MM.1S (cell line): Measurements from ENCODE around the gene FAM162A.

Experiments
- DNase-seq: peaks from one replicate; pipeline ENCODE4 v3.0.0-alpha.2; 2015
- H2AFZ ChIP-seq: fragments of 300-600 bp; sonication (generic); 2 replicates; pipeline ENCODE4 v1.6.0; 2016; ENCODE audit warnings: antibody characterized with exemption, low read length
- H3F3A ChIP-seq: fragments of 300-600 bp; sonication (generic); 2 replicates; pipeline ENCODE4 v1.6.1; 2016; ENCODE audit warnings: mild to moderate bottlenecking, antibody characterized with exemption, low read length, moderate library complexity, mixed read lengths; ENCODE audit not compliant: insufficient read depth
- H3K27ac ChIP-seq: fragments of 300-600 bp; sonication (generic); 2 replicates; pipeline ENCODE4 v1.5.1; 2016; ENCODE audit warnings: mild to moderate bottlenecking, low read length
- H3K27me3 ChIP-seq: fragments of 300-600 bp; sonication (generic); replicated peaks from 2 replicates; pipeline ENCODE4 v1.6.0; 2016; ENCODE audit warnings: low read length; ENCODE audit not compliant: insufficient read depth
- H3K36me3 ChIP-seq: fragments of 300-600 bp; sonication (generic); replicated peaks from 2 replicates; pipeline ENCODE4 v1.6.1; 2016; ENCODE audit warnings: mild to moderate bottlenecking, low read length, mixed read lengths; ENCODE audit not compliant: insufficient read depth
- H3K4me1 ChIP-seq: fragments of 300-600 bp; sonication (generic); 2 replicates; pipeline ENCODE4 v1.6.1; 2016; ENCODE audit warnings: low read length, mixed read lengths
- H3K4me2 ChIP-seq: fragments of 300-600 bp; sonication (generic); 2 replicates; pipeline ENCODE4 v1.6.0; 2016; ENCODE audit warnings: low read depth, low read length
- H3K4me3 ChIP-seq: fragments of 300-600 bp; sonication (generic); 2 replicates; pipeline ENCODE4 v1.5.1; 2016; ENCODE audit warnings: low read length, mixed read lengths
- H3K79me2 ChIP-seq: fragments of 300-600 bp; sonication (generic); 2 replicates; pipeline ENCODE4 v1.6.1; 2016; ENCODE audit warnings: mixed run types, low read length, mixed read lengths
- H3K9ac ChIP-seq: fragments of 300-600 bp; sonication (generic); 2 replicates; pipeline ENCODE4 v1.6.1; 2016; ENCODE audit warnings: low read length, mixed read lengths
- H3K9me2 ChIP-seq: fragments of 300-600 bp; sonication (generic); replicated peaks from 2 replicates; pipeline ENCODE4 v1.6.1; 2016; ENCODE audit warnings: mild to moderate bottlenecking, low read length, mixed read lengths; ENCODE audit not compliant: insufficient read depth
- H3K9me3 ChIP-seq: fragments of 300-600 bp; sonication (generic); replicated peaks from 2 replicates; pipeline ENCODE4 v1.6.1; 2016; ENCODE audit warnings: mild to moderate bottlenecking, low read length, mixed read lengths; ENCODE audit not compliant: insufficient read depth
- H4K20me1 ChIP-seq: fragments of 300-600 bp; sonication (generic); 2 replicates; pipeline ENCODE4 v1.6.1; 2016; ENCODE audit warnings: mild to moderate bottlenecking, low read length, moderate library complexity, mixed read lengths; ENCODE audit not compliant: insufficient read depth
- CTCF ChIP-seq: fragments of 300-600 bp; sonication (generic); IDR thresholded peaks from 2 replicates; pipeline ENCODE4 v1.5.1; 2016; ENCODE audit warnings: antibody characterized with exemption, low read length, mixed read lengths
- EZH2 ChIP-seq: fragments of 300-600 bp; sonication (generic); optimal IDR thresholded peaks from 2 replicates; pipeline ENCODE3; 2017; ENCODE audit warnings: low read depth, mild to moderate bottlenecking, antibody characterized with exemption, low read length, mixed read lengths
- EZH2phosphoT487 ChIP-seq: fragments of 300-600 bp; sonication (generic); IDR thresholded peaks from 2 replicates; pipeline ENCODE4 v1.6.1; 2018; ENCODE audit warnings: antibody characterized with exemption, low read length

FAM162A gene

DNA sequence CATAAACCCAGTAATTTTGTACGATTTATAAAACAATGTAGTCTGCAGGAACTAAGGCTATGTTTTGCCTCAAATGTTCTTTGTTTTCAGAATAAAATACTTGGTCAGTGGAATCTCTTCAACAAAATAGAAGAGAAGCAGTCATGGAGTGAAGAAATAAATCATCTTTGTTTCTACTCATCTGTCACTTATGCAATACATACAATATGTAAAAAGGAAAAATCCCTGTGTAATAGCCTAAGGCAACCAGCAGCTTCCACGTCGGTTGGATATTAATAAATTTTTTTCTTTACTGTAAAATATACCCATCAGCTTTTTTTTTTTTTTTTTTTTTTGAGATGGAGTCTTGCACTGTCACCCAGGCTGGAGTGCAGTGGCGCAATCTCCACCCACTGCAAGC is 37.1 kb downstream of the FAM162A start:
- DNase-seq, result no peak
- Histone ChIP-seq H3K27ac (no peak overlapping the region), H3F3A (peaks cover 9% of the 10 kb centered on the region; the same call in 1 of the 2 replicates), H3K9me3 (no peaks in the 10 kb centered on the region), H4K20me1 (no peaks in the 10 kb centered on the region), H3K9ac (no peak overlapping the region), H3K4me3 (no peak overlapping the region), H3K9me2 (no peaks in the 10 kb centered on the region), H3K4me2 (no peak overlapping the region), H2AFZ (no peak overlapping the region), H3K27me3 (no peaks in the 10 kb centered on the region), H3K4me1 (no peaks in the 10 kb centered on the region), H3K36me3 (peaks cover 1% of the 10 kb centered on the region), H3K79me2 (peaks cover 30% of the 10 kb centered on the region)
- TF ChIP-seq CTCF (no peak), EZH2phosphoT487 (no peak), EZH2 (no peak)

DNA sequence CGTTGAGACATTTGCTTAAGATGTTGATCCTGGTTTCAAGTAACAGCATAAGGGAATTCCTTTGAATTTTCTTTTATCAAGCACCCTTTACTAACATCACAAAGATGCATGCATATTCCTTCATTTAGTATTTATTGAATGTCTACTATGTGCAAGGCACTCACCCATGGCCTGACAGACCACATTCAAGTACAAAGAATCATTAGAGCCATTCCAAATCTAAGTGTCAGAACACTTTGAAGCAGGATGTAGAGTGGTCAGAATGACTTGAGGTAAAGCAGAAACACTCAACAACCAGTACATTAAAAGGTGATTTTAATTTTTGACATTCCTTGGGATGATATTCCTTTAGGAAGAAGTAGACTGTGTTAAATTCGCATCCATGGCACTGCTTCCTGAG is 37.9 kb downstream of the FAM162A start:
- no peak for DNase-seq
- Histone ChIP-seq H3K4me3 (no peak overlapping the region), H3K79me2 (peaks cover 25% of the 10 kb centered on the region), H3K9me3 (no peaks in the 10 kb centered on the region), H3K36me3 (peaks cover 3% of the 10 kb centered on the region), H3K4me2 (no peak overlapping the region), H3K9ac (no peak overlapping the region), H3F3A (peaks cover 3% of the 10 kb centered on the region; the same call in 1 of the 2 replicates), H3K27me3 (no peaks in the 10 kb centered on the region), H4K20me1 (no peaks in the 10 kb centered on the region), H3K9me2 (no peaks in the 10 kb centered on the region), H2AFZ (no peak overlapping the region), H3K27ac (no peak overlapping the region), H3K4me1 (no peaks in the 10 kb centered on the region)
- TF ChIP-seq EZH2 (no peak), CTCF (no peak), EZH2phosphoT487 (no peak)

DNA sequence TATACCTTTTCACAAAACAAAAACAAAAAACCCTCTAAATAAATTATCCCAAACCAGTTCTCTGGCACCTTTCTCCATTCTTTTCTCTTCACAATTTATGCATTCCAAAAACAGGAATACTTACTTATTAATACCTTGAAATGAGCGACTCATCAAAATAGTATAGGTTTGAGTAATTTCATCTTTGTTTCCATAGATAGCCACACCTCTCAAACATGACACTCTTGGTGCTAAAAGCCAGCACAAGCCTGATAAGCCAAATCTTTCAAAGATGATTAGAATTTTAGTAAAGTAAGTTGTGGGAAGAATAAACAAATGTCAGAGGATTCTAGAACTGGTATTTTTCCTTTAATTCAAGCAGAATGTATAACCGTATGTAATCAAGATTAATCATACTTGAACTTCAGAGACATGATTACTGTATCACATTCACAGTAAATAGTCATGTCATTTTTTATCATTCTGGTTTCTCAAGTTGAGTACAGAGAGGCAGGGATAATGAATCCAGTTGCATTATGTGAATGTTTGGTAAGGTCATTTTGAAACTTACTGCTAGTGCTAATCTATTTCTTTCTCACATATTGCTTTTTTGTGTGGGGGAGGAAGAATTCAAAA is 44.0 kb downstream of the FAM162A start:
- Histone ChIP-seq H3K9ac (no peak overlapping the region), H3K9me3 (no peaks in the 10 kb centered on the region), H3K36me3 (peaks cover 3% of the 10 kb centered on the region), H3F3A (no peaks in the 10 kb centered on the region), H3K4me3 (no peak overlapping the region), H3K79me2 (no peaks in the 10 kb centered on the region), H4K20me1 (no peaks in the 10 kb centered on the region), H3K9me2 (no peaks in the 10 kb centered on the region), H2AFZ (no peak overlapping the region), H3K4me1 (no peaks in the 10 kb centered on the region), H3K27ac (no peak overlapping the region), H3K27me3 (no peaks in the 10 kb centered on the region), H3K4me2 (no peak overlapping the region)
- DNase-seq, result no peak
- no peak for TF ChIP-seq CTCF
- TF ChIP-seq EZH2phosphoT487, result no peak
- no peak for TF ChIP-seq EZH2
